KMS-11 (cell line): ENCODE results near the gene GJB3.

Source experiments
- H2AFZ ChIP-seq: fragments of 200-600 bp; sonication (generic); 2 replicates; pipeline ENCODE4 v1.6.1; 2016; ENCODE audit warnings: antibody characterized with exemption, mixed run types, low read depth
- H3K27ac ChIP-seq: fragments of 200-600 bp; sonication (generic); 2 replicates; pipeline ENCODE4 v1.6.1; 2016; ENCODE audit warnings: mild to moderate bottlenecking, mixed run types
- H3K27me3 ChIP-seq: fragments of 200-600 bp; sonication (generic); 2 replicates; pipeline ENCODE4 v1.6.1; 2017; ENCODE audit warnings: mild to moderate bottlenecking, low read depth, mixed run types, moderate library complexity; ENCODE audit not compliant: insufficient read depth
- H3K36me3 ChIP-seq: fragments of 200-600 bp; sonication (generic); 2 replicates; pipeline ENCODE4 v1.6.1; 2017; ENCODE audit warnings: mild to moderate bottlenecking, mixed run types; ENCODE audit not compliant: insufficient read depth
- H3K4me1 ChIP-seq: fragments of 200-600 bp; sonication (generic); 2 replicates; pipeline ENCODE4 v1.6.1; 2016; ENCODE audit warnings: mild to moderate bottlenecking, low read depth, mixed run types; ENCODE audit not compliant: poor library complexity, severe bottlenecking
- H3K4me2 ChIP-seq: fragments of 200-600 bp; sonication (generic); 2 replicates; pipeline ENCODE4 v1.7.0; 2016; ENCODE audit warnings: mild to moderate bottlenecking, mixed run types
- H3K4me3 ChIP-seq: fragments of 200-600 bp; sonication (generic); IDR thresholded peaks from 2 replicates; pipeline ENCODE4 v1.6.1; 2017; ENCODE audit warnings: low read depth, low read length, mixed read lengths; ENCODE audit not compliant: insufficient read depth
- H3K79me2 ChIP-seq: fragments of 200-600 bp; sonication (generic); 2 replicates; pipeline ENCODE4 v1.6.1; 2016; ENCODE audit warnings: low read depth, mixed run types; ENCODE audit not compliant: insufficient read depth
- H3K9ac ChIP-seq: fragments of 200-600 bp; sonication (generic); 2 replicates; pipeline ENCODE4 v1.6.1; 2016; ENCODE audit warnings: mild to moderate bottlenecking, mixed run types
- H4K20me1 ChIP-seq: fragments of 200-600 bp; sonication (generic); 2 replicates; pipeline ENCODE4 v1.6.1; 2016; ENCODE audit warnings: mild to moderate bottlenecking, mixed run types; ENCODE audit not compliant: insufficient read depth
- CTCF ChIP-seq: fragments of 200-600 bp; sonication (generic); conservative IDR thresholded peaks from 2 replicates; pipeline ENCODE4 v1.6.1; 2017; ENCODE audit warnings: low read depth, mild to moderate bottlenecking, antibody characterized with exemption, low read length, moderate library complexity, mixed read lengths

The GJB3 gene

DNA sequence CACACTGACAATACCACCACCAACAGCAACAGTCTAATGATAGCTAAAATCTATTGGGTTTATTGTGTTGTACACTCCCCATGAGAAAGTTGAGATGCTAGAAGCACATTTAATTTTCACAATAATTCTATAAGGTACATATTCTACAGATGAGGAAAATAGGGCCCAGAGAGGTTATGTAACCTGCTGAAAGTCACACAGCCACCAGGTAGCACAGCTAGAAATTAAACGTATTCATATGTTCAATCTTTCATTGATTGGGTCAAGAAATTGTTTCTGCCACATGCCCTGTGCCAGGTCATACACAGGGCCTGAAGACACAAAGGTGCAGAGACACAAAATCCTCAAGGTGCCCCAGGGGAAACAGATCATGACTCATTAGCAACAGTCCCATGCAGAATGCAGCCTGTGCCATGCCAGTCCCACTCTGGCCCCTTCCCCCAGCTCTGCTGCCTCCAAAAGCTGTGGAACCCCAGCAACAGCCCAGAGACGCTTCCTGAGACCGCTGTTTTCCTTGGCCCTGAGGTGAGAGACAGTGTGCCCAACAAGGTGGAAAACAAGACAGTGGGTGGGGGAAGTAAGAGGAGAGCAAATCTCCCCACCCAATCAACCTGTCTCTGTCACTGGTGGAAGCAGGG lies 43.9 kb downstream of the GJB3 start:
- no peaks in the 10 kb centered on the region for H4K20me1 ChIP-seq
- TF ChIP-seq CTCF: no peak
- no peaks in the 10 kb centered on the region for H3K79me2 ChIP-seq
- H2AFZ ChIP-seq: no peak overlapping the region
- H3K27ac ChIP-seq: no peak overlapping the region
- H3K4me3 ChIP-seq: no peak overlapping the region
- no peaks in the 10 kb centered on the region for H3K4me1 ChIP-seq
- no peak overlapping the region for H3K9ac ChIP-seq
- H3K27me3 ChIP-seq: no peaks in the 10 kb centered on the region
- no peak overlapping the region for H3K4me2 ChIP-seq
- H3K36me3 ChIP-seq: no peaks in the 10 kb centered on the region

DNA sequence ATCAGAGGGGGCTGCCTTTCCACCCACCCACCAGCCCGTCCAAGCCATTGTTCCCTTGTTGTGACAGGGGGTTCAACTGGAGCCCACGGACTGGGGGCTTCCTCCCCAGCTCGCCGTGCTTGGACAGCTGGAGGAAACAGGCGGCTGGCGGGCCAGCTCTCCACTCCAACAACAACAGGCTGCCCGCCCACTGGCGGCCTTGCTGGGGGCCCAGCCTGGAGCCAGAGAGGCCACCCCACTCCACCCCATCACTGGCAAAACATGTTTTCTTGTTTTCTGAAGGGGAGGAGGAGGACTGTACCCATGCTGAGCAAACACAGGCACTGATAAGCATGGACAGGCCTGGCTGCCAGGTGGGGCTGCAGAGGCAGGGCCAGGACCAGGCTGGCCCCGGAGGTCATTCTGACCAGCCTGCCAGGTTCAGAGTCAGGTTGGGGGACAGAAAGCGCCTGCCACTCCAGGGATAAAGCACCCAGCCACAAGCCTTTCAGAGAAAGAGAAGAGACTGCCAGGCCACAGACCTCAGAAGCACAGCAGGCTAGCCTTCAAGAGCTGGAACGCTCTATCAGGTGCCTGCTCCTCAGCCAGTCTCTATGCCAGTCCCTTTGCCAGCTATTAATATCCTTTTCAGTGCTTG lies 44.6 kb downstream of the GJB3 start:
- Histone ChIP-seq H2AFZ (no peak overlapping the region), H4K20me1 (no peaks in the 10 kb centered on the region), H3K4me3 (no peak overlapping the region), H3K79me2 (no peaks in the 10 kb centered on the region), H3K36me3 (no peaks in the 10 kb centered on the region), H3K27ac (no peak overlapping the region), H3K4me2 (no peak overlapping the region), H3K27me3 (no peaks in the 10 kb centered on the region), H3K9ac (no peak overlapping the region), H3K4me1 (no peaks in the 10 kb centered on the region)
- TF ChIP-seq CTCF: no peak

DNA sequence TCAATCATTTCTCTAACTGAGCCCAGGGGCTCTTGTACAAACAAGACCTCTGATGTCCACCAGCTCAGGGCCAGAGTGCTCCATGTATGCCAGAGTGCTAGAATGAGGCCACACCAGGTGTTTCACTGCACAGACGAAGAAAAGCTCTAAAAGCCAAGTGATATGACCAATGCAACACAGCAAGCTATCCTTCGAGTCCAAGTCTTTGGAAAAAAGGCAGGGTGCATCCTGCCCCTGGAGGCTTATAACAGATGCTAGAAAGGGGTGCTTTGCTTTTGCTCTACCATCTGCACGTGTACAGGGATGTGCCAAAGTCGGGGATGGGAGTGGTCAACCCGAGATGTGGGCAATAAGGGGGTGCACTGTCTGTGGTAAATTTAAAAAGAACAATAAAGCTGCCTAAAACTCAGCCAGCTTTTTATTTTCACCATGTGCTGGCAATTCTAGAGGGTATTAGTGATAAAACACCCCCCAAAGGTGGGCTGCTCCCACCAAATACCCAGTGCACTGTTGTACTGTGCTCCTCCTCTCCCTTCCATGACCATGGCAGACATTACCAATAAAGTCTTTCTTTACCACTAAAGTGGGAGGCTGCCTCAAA lies 46.4 kb downstream of the GJB3 start:
- Histone ChIP-seq H3K36me3 (no peaks in the 10 kb centered on the region), H3K79me2 (no peaks in the 10 kb centered on the region), H3K9ac (no peak overlapping the region), H3K4me2 (no peak overlapping the region), H4K20me1 (no peaks in the 10 kb centered on the region), H3K4me1 (no peaks in the 10 kb centered on the region), H3K4me3 (no peak overlapping the region), H3K27ac (no peak overlapping the region), H2AFZ (no peak overlapping the region), H3K27me3 (no peaks in the 10 kb centered on the region)
- no peak for TF ChIP-seq CTCF

DNA sequence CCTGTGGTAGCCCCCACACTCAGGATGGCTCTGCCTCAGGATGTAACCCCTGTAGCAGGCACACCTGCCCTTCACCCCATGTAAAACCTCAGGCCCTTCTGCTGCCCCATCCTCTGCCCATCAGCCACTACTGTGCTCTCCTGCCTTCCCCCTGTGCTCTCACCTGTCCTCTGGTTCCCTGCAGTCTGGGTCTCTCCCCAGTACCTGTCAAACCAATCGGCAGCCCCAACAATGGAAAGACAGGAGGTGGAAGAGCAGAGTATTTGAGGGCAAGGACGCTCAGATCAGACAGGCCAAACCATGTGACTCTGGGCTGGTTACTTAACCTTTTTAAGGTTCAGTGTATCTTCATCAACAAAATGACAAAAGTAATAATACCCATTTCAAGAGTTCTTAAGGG lies 47.6 kb downstream of the GJB3 start:
- H2AFZ ChIP-seq: no peak overlapping the region
- no peak for TF ChIP-seq CTCF
- no peaks in the 10 kb centered on the region for H3K36me3 ChIP-seq
- no peak overlapping the region for H3K4me3 ChIP-seq
- no peaks in the 10 kb centered on the region for H3K79me2 ChIP-seq
- no peak overlapping the region for H3K4me2 ChIP-seq
- no peak overlapping the region for H3K9ac ChIP-seq
- H3K27me3 ChIP-seq: no peaks in the 10 kb centered on the region
- H3K4me1 ChIP-seq: no peaks in the 10 kb centered on the region
- H4K20me1 ChIP-seq: no peaks in the 10 kb centered on the region
- no peak overlapping the region for H3K27ac ChIP-seq
